Measurements from ENCODE around the gene CAPN9.
"Not testable (repeated sequence)": the region's sequence is repeated elsewhere in the genome, so short reads cannot be mapped to it uniquely, and the experiment has no call there.

Gene CAPN9

GRCh38 chr1:230749150-230749549 is 2.0 kb downstream of the CAPN9 start:
- no peak for DNase-seq

GRCh38 chr1:230749635-230750034 is 2.4 kb downstream of the CAPN9 start:
- no peak for DNase-seq

- no peak for DNase-seq
These were observed 3.4 kb downstream of the CAPN9 start for GRCh38 chr1:230750576-230750975.

DNA sequence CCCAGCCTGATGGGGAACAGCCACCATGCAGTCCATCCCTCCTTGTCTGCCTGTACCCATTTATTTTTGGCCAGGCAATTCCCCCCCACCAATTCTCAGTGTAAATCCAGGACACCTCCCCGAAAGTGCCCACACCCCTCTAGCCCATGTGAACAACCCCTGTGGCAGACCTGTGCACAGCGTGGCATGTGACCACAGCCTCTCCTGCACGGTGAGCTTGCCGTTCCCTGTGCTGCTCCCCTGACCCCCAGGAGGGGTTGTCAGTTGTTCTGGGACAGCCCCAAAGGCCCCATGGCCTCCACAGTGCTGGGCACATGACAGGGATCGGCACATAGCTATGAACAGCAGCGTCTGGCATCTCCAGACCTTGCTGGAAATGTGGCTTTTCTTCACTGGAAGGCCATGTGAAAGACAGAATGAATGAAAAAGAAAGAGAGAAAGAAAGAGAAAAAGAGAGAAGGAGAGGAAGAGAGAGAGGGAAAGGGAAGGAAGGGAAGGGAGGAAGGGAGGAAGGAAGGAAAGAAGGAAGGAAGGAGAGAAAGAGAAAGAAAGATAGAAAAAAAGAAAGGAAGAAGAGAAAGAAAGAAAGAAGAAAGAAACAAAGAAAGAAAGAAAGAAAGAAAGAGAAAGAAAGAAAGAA is 3.9 kb downstream of the CAPN9 start:
- DNase-seq = no peak

DNA sequence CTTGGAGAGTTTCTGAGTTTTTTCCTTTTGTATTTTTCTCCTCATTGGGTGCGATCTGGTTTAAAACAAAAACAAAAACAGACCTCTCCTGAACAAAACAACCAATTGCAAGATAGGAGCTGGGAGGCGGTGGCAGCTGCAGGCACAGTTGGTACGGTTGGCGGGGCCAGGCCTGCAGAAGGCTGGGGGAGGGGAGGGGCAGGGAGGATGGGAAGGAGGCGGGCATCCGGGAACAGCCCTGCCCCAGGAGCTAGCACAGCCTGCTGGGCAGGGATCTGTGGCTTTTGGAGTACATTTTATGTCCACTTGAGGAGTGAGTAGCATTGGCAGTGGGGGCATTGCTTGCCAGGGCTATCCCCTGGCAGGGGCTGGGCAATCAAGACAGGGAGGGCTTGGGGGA is 5.2 kb downstream of the CAPN9 start:
- DNase-seq = no peak

- DNase-seq = no peak
These were observed 6.0 kb downstream of the CAPN9 start for GRCh38 chr1:230753191-230753585.

- no peak for DNase-seq
These were observed 6.5 kb downstream of the CAPN9 start for GRCh38 chr1:230753586-230754251.

DNA sequence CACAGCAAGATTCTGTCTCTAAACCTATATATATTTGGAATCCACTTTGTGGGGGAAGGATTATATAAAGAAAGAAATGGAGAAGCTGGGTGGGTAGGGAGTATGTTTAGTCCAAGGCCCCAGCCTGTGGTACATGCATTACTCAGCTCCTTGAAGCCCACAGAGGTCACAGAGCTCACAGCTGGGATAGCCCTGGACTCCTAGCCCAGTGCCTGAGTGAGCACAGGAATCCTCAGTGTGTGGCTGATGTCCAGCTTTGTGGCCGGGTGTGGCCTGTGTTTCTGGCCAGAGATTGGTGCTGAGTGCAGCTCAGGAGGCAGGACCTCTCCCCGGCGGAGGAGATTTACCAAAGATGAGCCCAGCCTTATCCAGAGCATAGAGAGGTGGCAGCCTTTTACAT is 7.6 kb downstream of the CAPN9 start:
- DNase-seq = no peak

DNA sequence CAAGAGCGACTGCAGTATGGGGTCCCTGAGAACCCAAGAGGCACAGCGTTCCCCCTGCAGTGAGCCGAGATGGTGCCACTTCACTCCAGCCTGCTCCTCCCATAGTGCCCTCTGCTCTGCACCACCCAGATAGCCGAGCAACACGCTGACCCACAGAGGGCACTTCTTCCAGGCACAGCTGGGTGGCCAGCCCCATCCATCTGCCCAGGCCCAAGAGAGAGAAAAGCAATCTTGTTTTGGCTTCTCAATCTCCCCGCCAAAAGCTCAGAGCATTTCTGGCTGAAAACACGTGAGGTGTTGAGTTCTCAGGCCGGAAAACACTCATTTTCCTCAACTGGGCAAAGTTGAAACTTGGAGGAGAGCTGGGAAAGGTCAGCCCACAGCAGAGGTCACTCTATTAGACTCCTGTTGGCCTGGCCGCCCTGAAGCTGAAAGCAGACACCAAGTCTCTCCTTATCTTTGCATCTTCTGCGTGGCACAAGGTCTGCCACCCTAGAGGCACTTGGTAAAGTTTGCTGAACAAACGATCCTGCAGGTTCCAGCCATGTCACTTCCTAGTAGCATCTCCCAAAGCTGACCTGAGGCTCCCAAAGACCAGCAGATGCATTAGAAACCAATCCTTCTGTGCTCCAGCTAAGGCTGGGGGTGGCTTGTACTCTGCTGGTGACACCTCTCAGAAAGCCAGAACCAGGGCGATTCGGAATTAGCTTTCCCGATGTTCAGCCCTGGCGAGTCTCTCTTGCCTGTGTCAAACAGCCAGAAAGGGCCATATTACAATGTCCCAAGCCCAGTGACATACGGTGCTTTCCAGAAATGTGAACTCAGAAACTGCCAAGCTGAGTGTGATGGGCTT is 10.9 kb downstream of the CAPN9 start:
- DNase-seq = no peak

- no peak for DNase-seq
These were observed 11.7 kb downstream of the CAPN9 start for GRCh38 chr1:230758709-230759368.

DNA sequence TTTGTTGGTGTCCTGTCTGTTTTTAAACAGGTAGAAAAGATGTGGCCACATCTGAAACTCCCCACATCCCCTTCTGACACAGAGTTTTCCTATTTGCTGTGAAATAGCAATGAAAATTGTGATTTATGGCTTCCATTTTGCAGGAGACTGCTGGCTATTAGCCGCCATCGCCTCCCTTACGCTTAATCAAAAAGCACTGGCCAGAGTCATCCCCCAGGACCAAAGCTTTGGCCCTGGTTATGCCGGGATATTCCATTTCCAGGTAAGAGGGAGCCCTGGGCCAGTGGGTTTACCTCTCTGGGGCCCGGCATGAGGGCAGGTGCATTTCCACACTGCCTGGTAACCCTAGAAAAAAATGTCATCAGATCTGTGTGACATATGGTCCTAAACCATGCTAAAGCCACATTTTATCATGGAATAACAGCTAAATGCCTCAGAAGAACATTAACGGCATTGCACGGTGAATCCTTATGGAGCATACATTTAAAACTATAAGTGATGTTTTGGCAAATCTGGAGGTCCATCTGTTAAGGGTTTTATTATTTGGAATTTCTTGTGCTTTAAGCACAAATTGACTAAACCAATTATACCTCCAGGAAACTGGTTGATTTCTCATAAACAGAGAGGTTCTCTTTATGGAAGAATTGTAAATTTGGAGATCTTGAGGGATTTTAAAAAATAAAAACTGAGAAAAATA is 12.3 kb downstream of the CAPN9 start:
- DNase-seq = no peak

DNA sequence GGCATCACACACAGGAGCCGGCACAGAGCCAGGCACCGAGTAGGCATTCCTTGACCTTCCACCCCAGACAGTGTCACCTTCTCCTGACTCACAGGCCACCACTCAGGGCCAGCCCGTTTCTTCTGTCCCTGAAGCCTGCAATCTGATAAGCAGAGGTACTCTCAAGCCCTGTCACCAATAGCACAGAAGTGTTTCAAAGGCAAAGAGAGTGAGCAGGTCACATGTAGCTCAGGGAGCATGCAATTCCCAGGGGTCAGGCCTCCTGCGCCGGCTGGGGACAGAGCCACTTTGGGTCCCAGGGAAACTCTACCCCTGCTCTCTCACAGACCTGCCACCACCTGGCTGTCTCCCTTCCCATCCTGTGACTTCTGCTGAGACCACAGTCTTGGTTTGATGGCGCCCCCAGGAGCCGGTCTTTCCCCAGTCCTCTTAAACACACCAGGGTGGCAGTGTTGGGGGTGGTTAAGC is 13.2 kb downstream of the CAPN9 start:
- DNase-seq = no peak

- DNase-seq = no peak
These were observed 14.4 kb downstream of the CAPN9 start for GRCh38 chr1:230761443-230762167.

DNA sequence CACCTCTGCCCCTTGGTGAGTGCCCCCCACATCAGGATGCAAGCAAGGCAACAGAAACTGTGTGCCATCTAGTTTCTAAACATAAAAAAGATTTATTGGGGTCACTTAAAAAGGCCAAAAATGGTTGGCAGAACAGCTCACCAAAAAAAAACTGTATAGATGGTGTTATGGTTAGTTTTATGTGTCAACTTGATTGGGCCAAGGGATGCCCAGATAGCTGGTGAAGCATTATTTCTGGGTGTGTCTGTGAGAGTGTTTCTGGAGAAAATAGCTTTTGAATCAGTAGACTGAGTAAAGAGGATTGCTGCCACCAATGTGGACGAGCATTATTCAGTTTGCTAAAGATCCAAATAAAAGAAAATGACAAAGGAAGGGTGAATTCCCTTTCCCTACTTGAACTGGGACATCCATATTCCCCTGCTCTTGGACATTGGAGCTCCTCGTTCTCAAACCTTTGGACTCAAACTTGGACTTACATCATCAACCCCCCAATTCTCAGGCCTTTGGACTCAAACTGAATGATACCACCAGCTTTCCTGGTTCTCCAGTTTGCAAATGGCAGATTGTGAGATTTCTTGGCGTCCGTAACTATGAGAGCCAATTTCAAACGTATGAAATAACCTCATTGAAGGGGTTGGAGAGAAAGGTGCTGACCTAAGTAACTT is 16.9 kb downstream of the CAPN9 start:
- no peak for DNase-seq

- no peak for DNase-seq
These were observed 19.1 kb downstream of the CAPN9 start for GRCh38 chr1:230766318-230766717.

DNA sequence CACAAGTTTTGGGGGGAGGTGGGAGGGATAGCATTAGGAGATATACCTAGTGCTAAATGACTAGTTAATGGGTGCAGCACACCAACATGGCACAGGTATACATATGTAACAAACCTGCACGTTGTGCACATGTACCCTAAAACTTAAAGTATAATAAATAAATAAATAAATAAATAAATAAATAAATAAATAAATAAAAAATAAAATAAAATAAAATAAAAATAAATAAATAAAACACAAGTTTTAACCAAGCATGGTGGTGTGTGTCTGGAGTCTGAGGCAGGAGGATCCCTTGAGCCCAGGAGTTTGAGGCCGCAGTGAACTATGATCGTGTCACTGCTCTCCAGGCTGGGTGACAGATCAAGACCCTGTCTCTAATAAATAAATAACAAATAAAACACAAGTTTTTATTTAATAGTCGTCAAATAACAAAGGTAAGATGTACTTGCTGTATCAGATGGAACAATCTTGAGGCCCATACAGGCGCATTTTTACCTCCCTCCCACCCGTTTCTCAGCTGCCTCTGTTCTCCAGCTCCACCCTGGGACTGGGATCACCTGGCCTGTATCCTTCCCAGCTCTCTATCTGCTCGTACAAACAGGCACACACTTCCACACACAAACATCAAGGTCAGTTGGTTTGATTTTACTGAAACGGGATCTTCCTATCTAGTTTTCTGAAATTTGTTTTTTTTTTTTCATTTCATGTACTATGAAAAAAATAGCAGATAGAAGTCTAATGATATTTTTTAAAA is 20.8 kb downstream of the CAPN9 start:
- DNase-seq = not testable (repeated sequence)

DNA sequence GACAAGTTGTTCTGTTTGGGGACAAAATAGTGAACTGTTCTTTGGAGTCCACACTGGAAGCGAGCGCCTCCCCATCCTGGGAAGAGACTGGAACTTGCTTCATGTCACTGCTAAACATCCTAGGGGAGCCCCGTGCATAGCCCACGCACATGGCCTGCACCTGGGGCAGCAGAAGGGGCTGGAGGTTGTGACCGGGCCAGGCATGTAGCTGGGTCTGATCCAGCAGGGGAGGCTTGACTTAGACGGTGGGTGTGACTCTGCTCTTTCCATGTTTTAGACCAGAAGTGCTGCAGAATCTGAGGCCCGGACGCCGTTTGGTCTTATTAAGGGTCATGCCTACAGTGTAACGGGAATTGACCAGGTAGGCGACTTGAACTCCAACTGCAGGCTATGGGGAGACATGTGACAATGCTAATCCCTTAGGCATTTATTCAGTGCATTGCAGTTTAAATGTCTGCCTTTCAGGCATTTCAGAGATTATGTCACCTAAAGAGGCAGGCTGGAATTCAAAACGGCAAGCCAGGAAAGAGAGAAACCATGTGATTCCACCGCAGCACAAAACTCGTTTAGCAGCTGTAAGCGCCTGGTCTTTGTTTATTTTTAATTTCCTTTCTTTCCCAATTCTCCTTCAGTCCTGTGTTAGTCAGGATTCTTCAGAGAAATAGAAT is 21.8 kb downstream of the CAPN9 start:
- DNase-seq = no peak

GRCh38 chr1:230770317-230770716 is 23.1 kb downstream of the CAPN9 start:
- no peak for DNase-seq

DNA sequence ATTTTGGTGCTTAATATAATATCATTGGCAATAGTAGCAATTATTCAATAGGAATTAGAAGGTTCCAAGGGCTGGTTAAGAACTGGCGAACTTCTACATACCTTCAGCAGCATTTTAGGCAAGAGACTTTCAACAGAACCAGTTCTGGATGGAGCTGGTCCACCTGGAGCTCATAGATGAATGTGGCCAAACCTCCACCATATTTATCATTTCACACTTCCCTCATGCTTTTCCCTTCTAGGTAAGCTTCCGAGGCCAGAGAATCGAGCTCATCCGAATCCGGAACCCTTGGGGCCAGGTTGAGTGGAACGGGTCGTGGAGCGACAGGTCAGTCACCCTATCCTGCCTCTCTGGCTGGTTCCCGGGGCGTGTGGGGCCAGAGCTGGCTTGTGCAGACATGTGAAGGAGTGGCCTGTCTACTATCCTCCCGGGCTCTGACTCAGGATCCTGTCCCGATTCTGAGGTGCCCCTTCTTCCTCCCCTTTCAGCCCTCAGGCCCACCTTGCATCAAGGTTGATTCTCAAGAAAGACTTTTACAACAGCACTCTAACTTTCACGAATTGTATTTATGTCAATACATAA is 24.7 kb downstream of the CAPN9 start:
- DNase-seq = no peak

Measured in bone marrow (tissue), 2 donors.